Heart left ventricle (tissue), 13 donors: ENCODE results near the gene MDM4.

ENCODE experiments used
- CTCF ChIP-seq, 12 donors: fragments of 200-600 bp; sonication (generic) in 4 of 12; IDR thresholded peaks; one replicate each; pipeline versions ENCODE4 v1.5.0 to v1.8.0; 2018 to 2022; ENCODE audit warnings: antibody characterized with exemption in 12 of 12, mild to moderate bottlenecking in 5 of 12
- POLR2A ChIP-seq, 2 donors: fragments of 450-650 bp; IDR thresholded peaks; one replicate each; pipeline ENCODE4 v1.6.1; 2017; ENCODE audit warnings: antibody characterized with exemption in 2 of 2, mild to moderate bottlenecking in 2 of 2, moderate library complexity in 2 of 2
- donor health status: ischemic (EF 13 %, LVEDD 7.1; RV severe dilation, severe dysfunction).
- donor health status: DM: no; HTN: yes; CAD: no.
- donor health status: DM: no; HTN: no; CAD: no.
- donor health status: ischemic (EF 25% LVEDD 6.9; RV normal size, moderate dysfunction).
- donor health status: ischemic (EF 25% LVEDD 5.7; RV mildly dilated, moderate dysfunction).
- donor health status: ischemic (EF 35%, LVEDD 5.7; RV mildly dilated, moderate dysfunction).
- donor health status: nonischemic (EF 11% LVEDD 7.7; RV severe dilation, severe dysfunction).
- donor health status: DM: yes; HTN: yes; CAD: no.
- donor health status: PGD.
- donor health status: ischemic (EF 29% LVEDD 5.4; RV normal size, mild dysfunction).
- donor health status: nonischemic (EF 23%, LVEDD 6.1; RV moderate dilation, normal function).

DNA sequence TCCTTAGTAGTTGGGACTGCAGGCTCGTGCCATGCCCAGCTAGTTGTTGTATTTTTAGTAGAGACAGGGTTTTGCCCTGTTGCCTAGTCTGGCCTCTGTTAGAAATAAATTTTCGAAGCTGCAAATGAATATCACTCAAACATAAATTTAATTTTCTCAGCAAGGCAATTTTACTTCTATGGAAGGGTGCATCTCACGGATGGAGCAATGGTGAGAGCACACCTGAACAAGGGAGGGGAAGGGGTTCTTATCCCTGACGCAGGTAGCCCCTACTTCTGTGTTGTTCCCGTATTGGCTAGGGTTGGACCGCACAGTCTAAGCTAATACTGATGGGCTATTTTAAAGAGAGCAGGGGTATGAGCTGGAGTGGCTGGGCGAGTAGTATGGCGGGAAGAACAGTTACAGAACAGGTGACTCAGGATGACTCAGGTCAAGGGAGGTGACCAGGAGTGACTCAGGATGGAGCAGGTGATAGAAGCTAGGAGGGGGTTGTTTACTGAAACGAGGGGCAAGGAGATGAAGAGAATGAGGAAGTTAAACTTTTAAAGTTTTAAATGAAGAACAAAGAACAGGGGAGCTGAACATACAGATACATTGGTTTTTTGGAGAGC lies 7.5 kb downstream of the MDM4 start:
- TF ChIP-seq CTCF (IDR thresholded peaks at IDR 0.05), result no peak
- no peak for TF ChIP-seq POLR2A (IDR thresholded peaks at IDR 0.05)
